GM18526 (cell line): ENCODE results near the gene XYLT2.

Source experiments
- POLR2A ChIP-seq: IDR thresholded peaks from 3 replicates; pipeline ENCODE4 v1.6.1; 2011; ENCODE audit not compliant: insufficient read length; ENCODE audit errors: extremely low read depth

XYLT2 gene

GRCh38 chr17:50355336-50355700, 9.4 kb downstream of the XYLT2 start:
- TF ChIP-seq POLR2A, result no peak

- TF ChIP-seq POLR2A, result no peak
These were observed 9.9 kb downstream of the XYLT2 start for GRCh38 chr17:50355701-50356341.

- no peak for TF ChIP-seq POLR2A
These were observed 10.5 kb downstream of the XYLT2 start for GRCh38 chr17:50356418-50356817.

GRCh38 chr17:50356892-50357510, 11.1 kb downstream of the XYLT2 start:
- no peak for TF ChIP-seq POLR2A

- TF ChIP-seq POLR2A, result no peak
These were observed 12.3 kb downstream of the XYLT2 start for GRCh38 chr17:50358177-50358576.

DNA sequence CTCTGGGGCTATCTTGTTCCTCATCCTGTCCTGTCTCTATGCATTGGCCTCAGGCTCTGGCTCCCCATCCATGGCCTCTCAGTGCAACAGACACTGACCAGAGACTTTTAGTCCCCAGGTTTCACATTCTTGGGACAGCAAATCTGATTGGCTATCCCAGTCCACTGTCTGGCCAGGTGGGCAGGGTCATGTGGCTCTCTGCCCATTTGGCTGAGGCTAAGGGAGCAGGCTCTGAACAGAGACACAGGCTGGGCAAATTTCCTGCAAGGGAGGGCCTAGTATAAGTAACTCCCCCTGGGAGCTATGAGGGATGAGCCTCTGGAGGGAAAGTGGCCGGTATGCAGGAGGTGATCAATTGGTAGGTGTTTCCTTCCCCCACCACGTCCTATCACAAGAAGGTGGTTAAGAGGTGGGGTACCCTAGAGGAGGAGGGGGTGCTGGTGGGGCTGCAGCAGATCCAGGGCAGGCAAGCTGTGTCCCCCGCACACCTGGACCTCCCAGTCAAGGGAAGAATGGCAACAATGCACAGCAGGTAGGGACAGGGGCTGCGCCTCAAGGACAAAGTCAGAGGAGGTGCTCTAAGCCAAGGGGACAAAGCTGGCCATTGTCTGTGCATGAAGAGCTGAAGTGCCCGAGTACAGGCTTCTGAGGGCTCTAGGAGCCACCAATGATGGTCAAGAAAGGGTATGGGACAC, 13.2 kb downstream of the XYLT2 start:
- no peak for TF ChIP-seq POLR2A

GRCh38 chr17:50359998-50360461, 14.1 kb downstream of the XYLT2 start:
- no peak for TF ChIP-seq POLR2A

DNA sequence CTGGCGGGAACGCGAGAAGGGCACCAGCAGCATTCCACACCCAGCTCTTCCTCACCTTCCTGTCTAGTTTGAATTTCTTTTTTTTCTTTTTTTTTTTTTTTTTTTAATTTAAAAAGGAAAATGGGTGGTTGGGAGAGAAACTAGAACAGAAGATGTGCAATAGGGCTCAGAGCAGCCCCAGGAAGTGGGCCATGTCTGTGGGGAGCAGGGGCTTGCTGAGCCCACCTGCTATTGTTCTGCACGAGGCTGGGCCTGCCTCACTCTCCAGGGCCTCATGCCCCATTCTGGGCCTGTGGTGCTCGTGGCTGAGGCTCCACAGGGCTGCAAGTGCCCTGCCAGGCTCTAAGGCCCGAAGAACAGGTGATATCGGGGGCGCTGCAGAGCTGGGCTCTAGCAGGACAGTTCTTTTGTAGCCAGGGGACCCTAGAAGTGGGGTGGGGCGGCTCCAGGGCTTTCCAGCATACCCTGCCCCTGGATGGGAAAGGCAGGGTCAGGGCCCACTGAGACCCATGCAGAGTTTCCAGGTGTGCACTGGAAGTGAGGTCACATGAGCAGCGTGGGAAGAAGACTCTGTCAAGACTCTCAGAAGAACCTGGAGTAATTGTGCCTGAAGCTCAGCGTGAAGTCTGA, 14.7 kb downstream of the XYLT2 start:
- TF ChIP-seq POLR2A, result no peak

GRCh38 chr17:50361561-50362480, 15.9 kb downstream of the XYLT2 start:
- no peak for TF ChIP-seq POLR2A

GRCh38 chr17:50362661-50363060, 16.7 kb downstream of the XYLT2 start:
- no peak for TF ChIP-seq POLR2A

DNA sequence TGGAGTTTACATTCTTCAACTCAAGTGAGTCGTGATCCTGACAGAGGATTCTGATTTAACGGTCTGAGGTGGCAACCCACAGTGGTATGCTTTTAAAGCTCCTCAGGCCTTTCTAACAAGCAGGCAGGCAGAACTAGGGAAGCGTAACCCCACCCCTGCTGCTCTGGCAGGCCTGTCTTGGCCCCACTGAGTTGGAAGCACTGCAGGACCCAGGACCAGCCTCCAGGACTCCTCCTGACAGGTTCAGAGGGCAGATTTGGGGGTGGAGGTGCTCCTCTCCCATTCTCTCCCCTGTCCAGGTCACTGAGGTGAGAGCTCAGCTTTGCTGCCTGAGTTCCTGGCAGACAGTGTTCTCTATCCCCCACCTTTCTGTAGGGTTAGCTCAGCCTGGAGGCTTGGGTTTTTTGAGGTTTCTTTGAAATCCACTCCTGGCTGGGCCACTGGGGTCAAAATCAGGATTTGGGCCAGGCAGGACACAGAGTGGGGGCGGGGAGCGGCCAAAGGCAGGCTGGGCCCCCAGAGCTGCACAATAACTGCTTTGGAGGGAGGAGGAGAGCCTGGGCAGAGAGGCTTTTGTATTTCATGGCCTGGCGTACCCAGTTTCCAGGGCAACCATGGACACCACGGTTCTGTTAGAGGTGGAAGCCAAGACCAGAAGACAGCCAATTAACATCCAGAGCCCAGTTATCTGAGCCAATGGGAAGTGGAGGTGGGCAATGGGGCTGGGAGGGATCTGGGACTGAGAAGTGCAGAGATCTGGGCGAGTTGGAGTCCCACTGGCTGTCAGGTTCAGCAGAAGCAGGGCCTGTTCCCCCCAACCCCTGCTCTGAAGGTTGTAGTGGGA, 17.5 kb downstream of the XYLT2 start:
- TF ChIP-seq POLR2A, result no peak

DNA sequence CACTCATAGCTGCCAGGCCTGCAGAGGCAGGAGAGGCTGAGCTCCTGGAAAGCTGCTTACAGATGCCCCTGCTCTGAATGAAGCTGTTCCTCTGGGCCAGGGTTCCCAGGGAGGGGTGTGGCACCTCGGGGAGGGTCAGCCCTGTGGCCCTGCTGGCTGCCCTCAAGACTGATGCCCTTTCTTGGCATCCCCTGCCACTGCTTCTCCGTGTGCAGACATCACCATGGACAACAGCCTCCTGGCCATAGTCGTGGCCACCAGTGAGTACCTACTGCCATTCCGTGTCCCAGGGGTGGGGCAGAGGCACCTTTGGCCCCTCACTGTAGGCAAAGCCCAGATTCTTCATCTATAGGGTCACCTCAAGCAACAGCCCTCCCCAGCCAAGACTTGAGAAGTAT, 18.1 kb downstream of the XYLT2 start:
- TF ChIP-seq POLR2A, result no peak

- no peak for TF ChIP-seq POLR2A
These were observed 18.8 kb downstream of the XYLT2 start for GRCh38 chr17:50364715-50365114.

DNA sequence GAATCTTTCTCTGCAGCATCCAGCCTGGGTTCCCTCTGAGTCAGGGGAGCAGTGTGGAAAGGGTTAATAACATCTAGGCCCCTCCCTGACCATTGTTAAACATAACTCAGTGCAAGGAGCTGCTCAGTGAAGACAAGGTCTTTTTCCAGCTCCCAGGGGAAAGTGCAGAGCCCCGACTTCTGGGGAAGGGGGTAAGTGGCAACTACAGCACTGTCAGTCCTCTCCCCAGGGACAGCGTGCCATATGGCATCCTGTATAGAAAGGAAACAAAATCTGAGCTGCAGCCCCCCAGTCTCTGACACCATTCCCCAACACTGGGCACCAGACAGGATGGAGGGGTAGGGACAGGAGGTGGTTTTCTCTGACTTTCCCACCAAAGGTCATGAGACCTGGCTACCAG, 19.2 kb downstream of the XYLT2 start:
- TF ChIP-seq POLR2A, result no peak
